BE2C (cell line): ENCODE measurements around the gene TDP2.
A peak's percentile ranks its signal among the peaks of the same experiment; 100 is the strongest.

Source experiments
- DNase-seq: peaks from one replicate; pipeline ENCODE4 v3.0.0-alpha.2; 2020
- H3K27me3 ChIP-seq: fragments of 250-450 bp; sonication (Bioruptor Pico); 2 replicates; pipeline ENCODE4 v1.5.1; 2020; ENCODE audit warnings: mild to moderate bottlenecking
- H3K36me3 ChIP-seq: fragments of 250-450 bp; sonication (Bioruptor Pico); 2 replicates; pipeline ENCODE4 v1.5.1; 2020; ENCODE audit warnings: mild to moderate bottlenecking
- H3K4me1 ChIP-seq: fragments of 250-450 bp; sonication (Bioruptor Pico); 2 replicates; pipeline ENCODE4 v1.5.1; 2020
- H3K4me3 ChIP-seq: 2 replicates; pipeline ENCODE4 v1.5.1; 2011; ENCODE audit warnings: low read depth, low read length
- H3K9me3 ChIP-seq: fragments of 250-450 bp; sonication (Bioruptor Pico); 2 replicates; pipeline ENCODE4 v1.5.1; 2020
- TF ChIP-seq, protein P1 (sequence below): IDR thresholded peaks from 2 replicates; pipeline ENCODE4 v1.5.1; 2012; ENCODE audit warnings: mild to moderate bottlenecking, low read depth, low read length

TDP2 gene

DNA sequence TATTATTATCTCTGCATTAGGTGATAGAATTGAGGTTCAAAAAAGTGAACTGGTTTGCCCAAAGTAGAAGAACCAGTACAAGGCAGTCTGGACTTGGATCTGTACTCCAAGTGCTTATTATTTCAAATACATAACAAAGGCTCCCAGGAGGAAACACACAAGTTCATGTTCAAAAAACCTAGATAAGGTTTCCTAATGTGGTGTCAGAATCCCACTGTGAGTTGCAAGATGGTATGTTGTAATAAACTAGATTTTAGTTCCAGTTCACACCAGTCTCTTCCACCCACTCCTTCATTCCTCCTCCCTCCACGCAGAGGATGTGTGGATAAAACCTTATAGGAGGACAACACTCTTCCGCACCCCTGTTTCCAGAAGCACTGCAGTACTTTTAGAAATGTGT lies 63.5 kb downstream of the TDP2 start:
- TF ChIP-seq, protein P1, sequence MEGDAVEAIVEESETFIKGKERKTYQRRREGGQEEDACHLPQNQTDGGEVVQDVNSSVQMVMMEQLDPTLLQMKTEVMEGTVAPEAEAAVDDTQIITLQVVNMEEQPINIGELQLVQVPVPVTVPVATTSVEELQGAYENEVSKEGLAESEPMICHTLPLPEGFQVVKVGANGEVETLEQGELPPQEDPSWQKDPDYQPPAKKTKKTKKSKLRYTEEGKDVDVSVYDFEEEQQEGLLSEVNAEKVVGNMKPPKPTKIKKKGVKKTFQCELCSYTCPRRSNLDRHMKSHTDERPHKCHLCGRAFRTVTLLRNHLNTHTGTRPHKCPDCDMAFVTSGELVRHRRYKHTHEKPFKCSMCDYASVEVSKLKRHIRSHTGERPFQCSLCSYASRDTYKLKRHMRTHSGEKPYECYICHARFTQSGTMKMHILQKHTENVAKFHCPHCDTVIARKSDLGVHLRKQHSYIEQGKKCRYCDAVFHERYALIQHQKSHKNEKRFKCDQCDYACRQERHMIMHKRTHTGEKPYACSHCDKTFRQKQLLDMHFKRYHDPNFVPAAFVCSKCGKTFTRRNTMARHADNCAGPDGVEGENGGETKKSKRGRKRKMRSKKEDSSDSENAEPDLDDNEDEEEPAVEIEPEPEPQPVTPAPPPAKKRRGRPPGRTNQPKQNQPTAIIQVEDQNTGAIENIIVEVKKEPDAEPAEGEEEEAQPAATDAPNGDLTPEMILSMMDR: no peak
- H3K27me3 ChIP-seq: no peaks in the 10 kb centered on the region
- DNase-seq: no peak
- H3K4me1 ChIP-seq: no peaks in the 10 kb centered on the region
- H3K9me3 ChIP-seq: no peaks in the 10 kb centered on the region
- H3K4me3 ChIP-seq: no peak overlapping the region
- H3K36me3 ChIP-seq: no peaks in the 10 kb centered on the region

- DNase-seq: no peak
- no peaks in the 10 kb centered on the region for H3K9me3 ChIP-seq
- no peaks in the 10 kb centered on the region for H3K36me3 ChIP-seq
- TF ChIP-seq, protein P1: peak; percentile 35
- H3K27me3 ChIP-seq: no peaks in the 10 kb centered on the region
- no peak overlapping the region for H3K4me3 ChIP-seq
- H3K4me1 ChIP-seq: no peaks in the 10 kb centered on the region
These were observed 65.8 kb downstream of the TDP2 start for GRCh38 chr6:24600903-24601302.
